Tibial nerve (tissue), 4 donors: ENCODE results near the gene DNAJC6. TPM values are rescaled to one million over a fixed set of nuclear protein-coding genes. Genes with fewer than 3 reads are reported as not detected.
"Not testable (repeated sequence)": the region's sequence is repeated elsewhere in the genome, so short reads cannot be mapped to it uniquely, and the experiment has no call there.

Experiments
- DNase-seq, 2 donors: peaks; one replicate each; pipeline ENCODE4 v3.0.0-alpha.2; 2019; ENCODE audit warnings: low spot score in 2 of 2
- H3K27ac ChIP-seq, 4 donors: fragments of 200-600 bp; sonication (generic) in 3 of 4; one replicate each; pipeline ENCODE4 v1.5.1; 2017 to 2019; ENCODE audit warnings: mild to moderate bottlenecking in 1 of 4
- H3K27me3 ChIP-seq, 2 donors: fragments of 200-600 bp; sonication (generic) in 1 of 2; one replicate each; pipeline versions ENCODE4 v1.5.1 to v1.6.0; 2017 to 2019
- H3K36me3 ChIP-seq, 3 donors: fragments of 200-600 bp; sonication (generic); one replicate each; pipeline ENCODE4 v1.5.1; 2018 to 2019
- H3K4me1 ChIP-seq, 4 donors: fragments of 200-600 bp; sonication (generic) in 3 of 4; one replicate each; pipeline ENCODE4 v1.5.1; 2017 to 2019
- H3K4me3 ChIP-seq, 4 donors: fragments of 200-600 bp; sonication (generic) in 3 of 4; one replicate each; pipeline ENCODE4 v1.5.1; 2017 to 2019; ENCODE audit warnings: mild to moderate bottlenecking in 1 of 4, moderate library complexity in 1 of 4
- H3K9me3 ChIP-seq, 4 donors: fragments of 200-600 bp; sonication (generic) in 3 of 4; one replicate each; pipeline ENCODE4 v1.5.1; 2017 to 2019
- EP300 ChIP-seq, 2 donors: sonication (generic); formaldehyde crosslinking; IDR thresholded peaks; one replicate each; pipeline ENCODE4 v1.6.1; 2017; ENCODE audit warnings: antibody characterized with exemption in 2 of 2, mild to moderate bottlenecking in 1 of 2
- POLR2A ChIP-seq, 2 donors: fragments of 450-650 bp; IDR thresholded peaks; one replicate each; pipeline ENCODE4 v1.6.1; 2017; ENCODE audit warnings: antibody characterized with exemption in 2 of 2, mild to moderate bottlenecking in 2 of 2, moderate library complexity in 2 of 2
- WGBS, 2 donors: methylation state at CpG; one replicate each; pipeline ENCODE4 v1.1.5; 2018; 5-methylcytosine and 5-hydroxymethylcytosine counted together
- total RNA-seq, 4 donors: library from RNA; depleted of rRNA; stranded (reverse); fragments of >200 nt; gene quantifications; one replicate each; pipeline ENCODE4 v1.1.0, GENCODE V29; 2016
- TF ChIP-seq, protein P1 (sequence below), 5 experiments: fragments of 200-600 bp in 3 of 5; fragments of 450-650 bp in 2 of 5; sonication (generic) in 3 of 5; IDR thresholded peaks; one replicate each; pipeline ENCODE4 v1.5.1; 2016 to 2019; ENCODE audit warnings: antibody characterized with exemption in 5 of 5, mild to moderate bottlenecking in 3 of 5, moderate library complexity in 2 of 5

The DNAJC6 gene
- total RNA-seq, 4 donors from 2014 or later, result 11.4 to 19.2 (median 16.9) TPM

DNA sequence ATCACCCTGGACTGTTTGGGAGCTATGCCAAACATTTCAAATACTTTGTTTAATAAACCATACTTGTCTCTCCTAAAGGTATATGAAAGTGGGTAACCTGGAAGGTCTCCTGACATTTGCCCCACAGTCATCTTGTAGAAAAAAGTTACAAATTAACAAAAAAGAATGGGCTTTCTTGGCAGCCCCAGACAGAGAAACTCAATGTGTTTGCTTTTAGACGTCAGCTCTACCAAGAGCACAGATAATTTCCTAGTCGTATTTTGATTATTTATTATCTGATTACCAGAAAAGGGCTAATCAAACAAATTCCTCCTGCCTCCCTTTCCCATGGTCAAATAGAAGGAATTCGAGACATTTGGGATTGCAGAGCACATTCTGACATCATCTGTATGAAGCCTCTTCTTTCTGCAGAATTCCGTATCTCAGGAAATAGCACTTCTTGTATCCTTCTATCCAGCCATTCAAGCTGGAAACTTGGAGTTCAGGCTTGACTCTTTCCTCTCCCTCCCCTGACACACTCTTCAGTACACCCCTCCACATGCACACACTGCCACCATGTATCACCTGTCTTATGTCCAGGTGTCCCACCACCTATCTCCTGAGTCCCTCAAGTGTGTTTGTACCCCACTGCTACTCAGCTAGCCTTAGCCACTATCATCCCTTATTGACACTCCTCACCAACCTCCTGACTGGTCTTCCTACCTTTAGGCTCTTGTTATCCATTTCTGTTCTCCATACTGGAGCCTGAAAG lies 68.3 kb downstream of the DNAJC6 start:
- 82 to 85% methylated on average over 4 of the region's 4 CpGs for WGBS, 2 donors
- no peak for DNase-seq
- Histone ChIP-seq H3K4me1 (no peaks in the 10 kb centered on the region), H3K27ac (no peak overlapping the region), H3K4me3 (no peak overlapping the region), H3K27me3 (no peaks in the 10 kb centered on the region), H3K9me3 (no peaks in the 10 kb centered on the region), H3K36me3 (peaks cover 0 to 4% (median 0%) of the 10 kb centered on the region in 3 donors)
- TF ChIP-seq, protein P1, sequence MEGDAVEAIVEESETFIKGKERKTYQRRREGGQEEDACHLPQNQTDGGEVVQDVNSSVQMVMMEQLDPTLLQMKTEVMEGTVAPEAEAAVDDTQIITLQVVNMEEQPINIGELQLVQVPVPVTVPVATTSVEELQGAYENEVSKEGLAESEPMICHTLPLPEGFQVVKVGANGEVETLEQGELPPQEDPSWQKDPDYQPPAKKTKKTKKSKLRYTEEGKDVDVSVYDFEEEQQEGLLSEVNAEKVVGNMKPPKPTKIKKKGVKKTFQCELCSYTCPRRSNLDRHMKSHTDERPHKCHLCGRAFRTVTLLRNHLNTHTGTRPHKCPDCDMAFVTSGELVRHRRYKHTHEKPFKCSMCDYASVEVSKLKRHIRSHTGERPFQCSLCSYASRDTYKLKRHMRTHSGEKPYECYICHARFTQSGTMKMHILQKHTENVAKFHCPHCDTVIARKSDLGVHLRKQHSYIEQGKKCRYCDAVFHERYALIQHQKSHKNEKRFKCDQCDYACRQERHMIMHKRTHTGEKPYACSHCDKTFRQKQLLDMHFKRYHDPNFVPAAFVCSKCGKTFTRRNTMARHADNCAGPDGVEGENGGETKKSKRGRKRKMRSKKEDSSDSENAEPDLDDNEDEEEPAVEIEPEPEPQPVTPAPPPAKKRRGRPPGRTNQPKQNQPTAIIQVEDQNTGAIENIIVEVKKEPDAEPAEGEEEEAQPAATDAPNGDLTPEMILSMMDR (IDR thresholded peaks at IDR 0.05), result no peak
- TF ChIP-seq EP300 (IDR thresholded peaks at IDR 0.05), result no peak
- TF ChIP-seq POLR2A (IDR thresholded peaks at IDR 0.05), result no peak

DNA sequence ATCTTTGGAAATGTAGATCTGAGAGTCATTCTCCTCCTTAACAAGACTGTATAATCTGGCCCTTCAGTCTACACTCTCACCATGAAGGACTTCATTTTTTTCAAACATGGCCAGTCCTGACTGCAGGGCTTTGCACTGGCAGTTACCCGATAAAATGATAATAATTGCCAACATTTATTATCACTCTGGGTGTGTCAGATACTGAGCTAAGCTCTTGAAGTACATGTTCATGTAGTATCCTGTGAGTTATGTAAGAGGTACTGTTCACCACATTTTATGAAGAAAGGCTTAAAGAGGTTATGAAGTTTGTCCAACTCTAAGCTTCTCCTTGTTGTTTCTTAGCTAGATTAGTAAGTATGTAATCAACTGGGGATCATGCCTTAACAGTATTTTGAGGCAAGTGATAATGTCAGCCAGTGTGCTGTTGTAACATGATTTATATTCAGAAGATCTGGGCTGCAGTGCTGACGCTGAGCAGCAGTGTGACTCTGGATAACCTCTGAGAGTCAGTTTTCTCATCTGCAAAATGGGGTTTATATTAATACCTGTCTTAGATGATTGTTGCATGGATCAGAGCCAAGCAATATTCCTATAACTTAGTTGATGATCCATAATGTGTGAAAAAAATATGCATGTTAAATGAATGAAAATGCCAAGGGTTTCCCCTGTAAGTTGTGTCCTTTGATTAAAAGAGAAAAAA lies 69.1 kb downstream of the DNAJC6 start:
- peaks cover 0 to 8% (median 0%) of the 10 kb centered on the region in 3 donors for H3K36me3 ChIP-seq
- no peaks in the 10 kb centered on the region for H3K27me3 ChIP-seq
- no peaks in the 10 kb centered on the region for H3K4me1 ChIP-seq
- DNase-seq, result no peak
- H3K4me3 ChIP-seq, result no peak overlapping the region
- 88% methylated on average over 2 of the region's 2 CpGs for WGBS, 2 donors
- TF ChIP-seq EP300 (IDR thresholded peaks at IDR 0.05), result no peak
- TF ChIP-seq, protein P1 (IDR thresholded peaks at IDR 0.05), result no peak
- TF ChIP-seq POLR2A (IDR thresholded peaks at IDR 0.05), result no peak
- H3K27ac ChIP-seq, result no peak overlapping the region
- no peaks in the 10 kb centered on the region for H3K9me3 ChIP-seq

DNA sequence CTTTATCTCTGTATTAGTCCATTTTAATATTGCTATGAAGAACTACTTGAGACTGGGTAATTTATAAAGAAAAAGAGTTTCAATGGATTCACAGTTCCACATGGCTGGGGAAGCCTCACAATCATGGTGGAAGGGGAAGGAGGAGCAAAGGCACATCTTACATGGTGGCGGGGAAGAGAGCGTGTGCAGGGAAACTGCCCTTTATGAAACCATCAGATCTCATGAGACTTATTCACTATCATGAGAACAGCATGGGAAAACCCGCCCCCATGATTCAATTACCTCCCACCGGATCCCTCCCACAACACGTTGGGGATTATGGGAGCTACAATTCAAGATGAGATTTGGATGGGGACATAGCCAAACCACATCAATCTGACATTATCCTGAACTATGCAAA lies 75.1 kb downstream of the DNAJC6 start:
- not testable (repeated sequence) for DNase-seq, H3K4me1 ChIP-seq, H3K9me3 ChIP-seq, H3K27me3 ChIP-seq, H3K4me3 ChIP-seq, H3K36me3 ChIP-seq, H3K27ac ChIP-seq
- 89 to 95% methylated on average over 5 of the region's 5 CpGs for WGBS, 2 donors

DNA sequence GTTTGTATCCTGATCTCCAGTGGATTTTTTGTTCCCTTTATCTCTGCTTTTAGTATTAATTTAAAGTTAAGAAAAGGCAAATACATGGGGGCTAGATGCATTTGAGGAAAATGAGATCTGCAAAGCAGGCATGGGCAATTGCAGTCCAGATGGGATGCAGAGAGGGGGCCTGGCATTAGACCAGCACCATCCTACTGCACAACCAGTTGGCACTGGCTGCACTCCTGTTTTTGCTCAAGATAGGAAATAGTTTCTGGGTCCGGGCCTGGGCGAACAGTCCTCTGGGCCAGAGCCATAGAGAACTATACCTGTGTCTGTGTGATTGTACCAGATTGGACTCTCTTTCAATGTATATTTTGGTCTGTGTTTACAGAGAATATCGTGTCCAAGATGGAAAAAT lies 77.1 kb downstream of the DNAJC6 start:
- WGBS, 2 donors, result 92 to 94% methylated on average over 3 of the region's 3 CpGs
- TF ChIP-seq, protein P1 (IDR thresholded peaks at IDR 0.05), result no peak
- TF ChIP-seq POLR2A (IDR thresholded peaks at IDR 0.05) (no peak), EP300 (IDR thresholded peaks at IDR 0.05) (no peak)
- DNase-seq, result no peak

DNA sequence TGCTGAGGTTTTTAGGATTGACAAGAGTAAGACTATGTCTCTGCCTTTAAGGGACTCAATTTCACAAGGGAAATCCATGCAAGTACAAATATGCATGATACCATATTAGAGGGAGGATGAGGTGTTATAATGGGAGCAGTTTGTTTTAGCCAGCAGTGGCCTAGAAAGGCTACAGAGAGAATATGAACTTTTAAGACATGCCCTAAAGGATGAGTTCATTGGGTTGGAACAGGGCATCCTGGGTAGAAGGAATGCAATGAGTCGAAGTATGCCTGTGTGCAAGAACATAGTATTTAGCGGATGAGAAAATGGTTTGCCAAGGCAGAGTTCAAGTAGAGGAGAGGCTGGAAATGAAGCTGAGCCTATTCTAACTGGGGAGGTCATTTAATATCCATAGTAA lies 78.5 kb downstream of the DNAJC6 start:
- 77 to 84% methylated on average over 2 of the region's 2 CpGs for WGBS, 2 donors
- TF ChIP-seq, protein P1 (IDR thresholded peaks at IDR 0.05), result no peak
- TF ChIP-seq POLR2A (IDR thresholded peaks at IDR 0.05) (no peak), EP300 (IDR thresholded peaks at IDR 0.05) (no peak)
- Histone ChIP-seq H3K27ac (no peak overlapping the region), H3K4me3 (no peak overlapping the region), H3K27me3 (no peaks in the 10 kb centered on the region), H3K36me3 (peaks cover 0 to 12% (median 0%) of the 10 kb centered on the region in 3 donors), H3K4me1 (no peaks in the 10 kb centered on the region), H3K9me3 (no peaks in the 10 kb centered on the region)
- DNase-seq, result no peak

More for the DNA sequence above, 77.1 kb downstream of the DNAJC6 start:
- no peaks in the 10 kb centered on the region for H3K4me1 ChIP-seq
- no peak overlapping the region for H3K27ac ChIP-seq
- H3K4me3 ChIP-seq, result no peak overlapping the region
- H3K27me3 ChIP-seq, result no peaks in the 10 kb centered on the region
- H3K9me3 ChIP-seq, result no peaks in the 10 kb centered on the region
- H3K36me3 ChIP-seq, result peaks cover 0 to 6% (median 0%) of the 10 kb centered on the region in 3 donors
